H1 (cell line): ENCODE measurements around the gene LBHD1. TPM values are rescaled to one million over a fixed set of nuclear protein-coding genes. Genes with fewer than 3 reads are reported as not detected.

Experiments
- CTCF ChIA-PET: fragments of 300-600 bp; sonication (Branson Sonifier 250); formaldehyde crosslinking; loops from one replicate; lab custom pipeline; 2021; ENCODE audit not compliant: partially characterized antibody; lab: Charles Lee
- POLR2A ChIA-PET: fragments of 300-600 bp; sonication (Branson Sonifier 250); formaldehyde crosslinking; loops from one replicate; lab custom pipeline; 2021; ENCODE audit warnings: inconsistent platforms; ENCODE audit not compliant: partially characterized antibody; lab: Charles Lee
- DNase-seq, 2 experiments: peaks; one replicate each; pipeline versions ENCODE4 v3.0.0 to v3.0.0-alpha.2; 2010 to 2022; ENCODE audit warnings: low spot score in 2 of 2, low read depth in 1 of 2, mixed read lengths in 1 of 2
- FAIRE-seq: peaks from 2 replicates; lab custom pipeline; 2011; peaks lifted over from hg19 to GRCh38; lab: Jason Lieb, UNC
- H2AFZ ChIP-seq: 2 replicates; pipeline ENCODE4 v1.8.1; 2012; ENCODE audit warnings: low read length, inconsistent platforms
- H2AK5ac ChIP-seq: 2 replicates; pipeline ENCODE4 v1.6.1; 2013; ENCODE audit warnings: low read depth, low read length
- H2BK120ac ChIP-seq: replicated peaks from 2 replicates; pipeline ENCODE3; 2013; ENCODE audit warnings: low read depth, low read length, inconsistent platforms
- H2BK12ac ChIP-seq: 2 replicates; pipeline ENCODE4 v1.6.1; 2013; ENCODE audit warnings: low read depth, low read length
- H2BK15ac ChIP-seq: 2 replicates; pipeline ENCODE4 v1.6.1; 2013; ENCODE audit warnings: low read length
- H2BK20ac ChIP-seq: 2 replicates; pipeline ENCODE4 v1.6.1; 2013; ENCODE audit warnings: low read length
- H2BK5ac ChIP-seq: 2 replicates; pipeline ENCODE4 v1.6.1; 2013; ENCODE audit warnings: low read depth, low read length
- H3K14ac ChIP-seq: 2 replicates; pipeline ENCODE4 v1.6.1; 2013; ENCODE audit warnings: inconsistent platforms; ENCODE audit not compliant: insufficient read length
- H3K18ac ChIP-seq: 2 replicates; pipeline ENCODE4 v1.6.1; 2013; ENCODE audit warnings: low read length; ENCODE audit errors: extremely low read depth
- H3K23ac ChIP-seq: 2 replicates; pipeline ENCODE4 v1.6.1; 2013; ENCODE audit warnings: inconsistent platforms; ENCODE audit not compliant: insufficient read length
- H3K23me2 ChIP-seq: 2 replicates; pipeline ENCODE4 v1.6.1; 2013; ENCODE audit warnings: low read depth, low read length
- H3K27ac ChIP-seq: 2 replicates; pipeline ENCODE4 v1.6.1; 2011; ENCODE audit warnings: low read depth, low read length, inconsistent platforms
- H3K27me3 ChIP-seq, 4 experiments: replicated peaks in 1 of 4; 1 replicate in 1 of 4; 2 replicates in 3 of 4; pipeline versions ENCODE4 v1.6.1 to v1.8.1; 2011 to 2013; ENCODE audit warnings: low read length in 3 of 4, mild to moderate bottlenecking in 3 of 4, inconsistent platforms in 2 of 4, mixed read lengths in 2 of 4, moderate library complexity in 1 of 4; ENCODE audit not compliant: control insufficient read depth in 3 of 4, insufficient read depth in 3 of 4; ENCODE audit errors: extremely low read depth in 1 of 4
- H3K36me3 ChIP-seq, 4 experiments: 2 replicates each; pipeline versions ENCODE4 v1.6.1 to v1.8.1; 2011 to 2013; ENCODE audit warnings: mild to moderate bottlenecking in 4 of 4, low read length in 3 of 4, moderate library complexity in 2 of 4, control low read depth in 1 of 4, inconsistent platforms in 1 of 4; ENCODE audit not compliant: insufficient read depth in 4 of 4, control insufficient read depth in 2 of 4
- H3K4ac ChIP-seq: replicated peaks from 2 replicates; pipeline ENCODE3; 2013; ENCODE audit warnings: low read length, low read depth, mixed read lengths, inconsistent platforms; ENCODE audit not compliant: insufficient read length
- H3K4me1 ChIP-seq, 4 experiments: replicated peaks in 1 of 4; 1 replicate in 1 of 4; 2 replicates in 3 of 4; pipeline versions ENCODE4 v1.6.1 to v1.8.1; 2011 to 2013; ENCODE audit warnings: low read length in 3 of 4, inconsistent platforms in 2 of 4, mixed read lengths in 1 of 4; ENCODE audit not compliant: insufficient read depth in 4 of 4, control insufficient read depth in 3 of 4
- H3K4me2 ChIP-seq, 2 experiments: 2 replicates each; pipeline versions ENCODE4 v1.6.1 to v1.8.1; 2011 to 2013; ENCODE audit warnings: low read depth in 2 of 2, low read length in 2 of 2, control low read depth in 1 of 2, inconsistent platforms in 1 of 2, mild to moderate bottlenecking in 1 of 2; ENCODE audit not compliant: insufficient read depth in 1 of 2
- H3K4me3 ChIP-seq, 4 experiments: fragments of 200-600, 300-600 bp in 1 of 4; sonication (generic), shearing (Covaris generic), sonication (Bioruptor Twin) in 1 of 4; 2 replicates each; pipeline versions ENCODE4 v1.5.1 to v1.8.1; 2011 to 2016; ENCODE audit warnings: low read length in 4 of 4, low read depth in 3 of 4, control low read depth in 2 of 4, inconsistent platforms in 2 of 4, mild to moderate bottlenecking in 2 of 4, mixed read lengths in 1 of 4, moderate library complexity in 1 of 4; ENCODE audit not compliant: insufficient read depth in 2 of 4; ENCODE audit errors: extremely low read depth in 1 of 4
- H3K56ac ChIP-seq: replicated peaks from 2 replicates; pipeline ENCODE3; 2013; ENCODE audit warnings: low read depth, mild to moderate bottlenecking, mixed read lengths, low read length, inconsistent platforms; ENCODE audit not compliant: insufficient read length
- H3K79me1 ChIP-seq: 2 replicates; pipeline ENCODE4 v1.6.1; 2013; ENCODE audit warnings: low read depth, low read length, control low read depth
- H3K79me2 ChIP-seq, 2 experiments: 2 replicates each; pipeline versions ENCODE4 v1.6.1 to v1.8.1; 2012 to 2013; ENCODE audit warnings: low read length in 2 of 2, mild to moderate bottlenecking in 2 of 2, inconsistent platforms in 1 of 2; ENCODE audit not compliant: insufficient read depth in 2 of 2, control insufficient read depth in 1 of 2
- H3K9ac ChIP-seq, 4 experiments: replicated peaks in 1 of 4; 1 replicate in 1 of 4; 2 replicates in 3 of 4; pipeline versions ENCODE4 v1.6.1 to v1.8.1; 2011 to 2013; ENCODE audit warnings: low read depth in 3 of 4, low read length in 3 of 4, control low read depth in 2 of 4, mild to moderate bottlenecking in 2 of 4, moderate library complexity in 2 of 4, inconsistent platforms in 1 of 4; ENCODE audit errors: extremely low read depth in 1 of 4
- H3K9me3 ChIP-seq, 2 experiments: 2 replicates each; pipeline versions ENCODE4 v1.6.1 to v1.8.1; 2012 to 2013; ENCODE audit warnings: mild to moderate bottlenecking in 2 of 2, moderate library complexity in 2 of 2, control low read depth in 1 of 2, inconsistent platforms in 1 of 2, low read depth in 1 of 2, low read length in 1 of 2, mixed read lengths in 1 of 2; ENCODE audit not compliant: insufficient read depth in 2 of 2
- H4K20me1 ChIP-seq, 2 experiments: replicated peaks in 1 of 2; 2 replicates each; pipeline versions ENCODE3 to v1.8.1; 2011 to 2013; ENCODE audit warnings: inconsistent platforms in 2 of 2, low read length in 2 of 2, mild to moderate bottlenecking in 1 of 2; ENCODE audit not compliant: insufficient read depth in 2 of 2, control insufficient read depth in 1 of 2
- H4K5ac ChIP-seq: 2 replicates; pipeline ENCODE4 v1.6.1; 2013; ENCODE audit warnings: low read length, low read depth, mixed read lengths, inconsistent platforms; ENCODE audit not compliant: insufficient read length
- H4K8ac ChIP-seq: 2 replicates; pipeline ENCODE4 v1.8.0; 2013; ENCODE audit warnings: mild to moderate bottlenecking, moderate library complexity, low read length, inconsistent platforms; ENCODE audit not compliant: insufficient read depth; ENCODE audit errors: extremely low read depth
- H4K91ac ChIP-seq: replicated peaks from 2 replicates; pipeline ENCODE3; 2013; ENCODE audit warnings: low read length, mixed read lengths, inconsistent platforms; ENCODE audit not compliant: insufficient read length
- CBX8 ChIP-seq: fragments of 300-800, 300-1000 bp; sonication (generic); IDR thresholded peaks from 2 replicates; pipeline ENCODE4 v1.7.1; 2016; ENCODE audit warnings: low read depth, low read length, borderline replicate concordance
- NANOG ChIP-seq: IDR thresholded peaks from 2 replicates; pipeline ENCODE4 v1.6.1; 2011; ENCODE audit warnings: low read length, low read depth, mild to moderate bottlenecking, inconsistent platforms; ENCODE audit not compliant: insufficient read depth, poor library complexity, severe bottlenecking
- RXRA ChIP-seq: IDR thresholded peaks from 2 replicates; pipeline ENCODE4 v1.6.1; 2011; ENCODE audit warnings: low read depth, mild to moderate bottlenecking, low read length, moderate library complexity; ENCODE audit not compliant: insufficient read depth
- SUZ12 ChIP-seq: fragments of 200-600 bp; sonication (generic); IDR thresholded peaks from 2 replicates; pipeline ENCODE4 v1.6.1; 2012; ENCODE audit warnings: mild to moderate bottlenecking, inconsistent platforms, low read length, moderate library complexity, mixed read lengths
- WGBS, 2 experiments: shearing (Covaris generic) in 1 of 2; methylation state at CpG; one replicate each; pipeline versions ENCODE4 v1.1.6 to v1.1.7; 2013 to 2015; ENCODE audit warnings: low lambda C conversion rate in 2 of 2, mixed read lengths in 2 of 2, inconsistent platforms in 1 of 2, low coverage in 1 of 2, missing lambda C conversion rate in 1 of 2; ENCODE audit not compliant: insufficient replicate concordance in 2 of 2, insufficient coverage in 1 of 2, insufficient read length in 1 of 2; ENCODE audit errors: extremely low coverage in 1 of 2, missing lambda C conversion rate in 1 of 2; 5-methylcytosine and 5-hydroxymethylcytosine counted together
- polyA plus RNA-seq, 7 experiments: library from polyadenylated mRNA; depleted of rRNA in 3 of 7; stranded (reverse) in 5 of 7; unstranded in 2 of 7; fragments of >200 nt in 5 of 7; fragments of 200-250 nt in 2 of 7; gene quantifications; 1 replicate in 5 of 7; 2 replicates in 1 of 7; 4 replicates in 1 of 7; pipeline versions ENCODE4 v1.2.1 to v1.2.3, GENCODE V29; 2011 to 2013; ENCODE audit warnings: missing spikeins in 2 of 7, mixed read lengths in 2 of 7
- total RNA-seq: library from RNA; stranded (reverse); fragmentation: NEBNext Ultra II Directional; extraction: Animal tissue kit (Norgen Biotek cat#: 25700); gene quantifications from 2 replicates; pipeline ENCODE4 v1.2.1, GENCODE V29; 2021

Gene LBHD1
- total and polyA plus RNA-seq, 2 of the 8 experiments (the other 6 are each of a cell fraction or from before 2014, with no cell fraction given): 2.3 to 5.2 TPM

DNA sequence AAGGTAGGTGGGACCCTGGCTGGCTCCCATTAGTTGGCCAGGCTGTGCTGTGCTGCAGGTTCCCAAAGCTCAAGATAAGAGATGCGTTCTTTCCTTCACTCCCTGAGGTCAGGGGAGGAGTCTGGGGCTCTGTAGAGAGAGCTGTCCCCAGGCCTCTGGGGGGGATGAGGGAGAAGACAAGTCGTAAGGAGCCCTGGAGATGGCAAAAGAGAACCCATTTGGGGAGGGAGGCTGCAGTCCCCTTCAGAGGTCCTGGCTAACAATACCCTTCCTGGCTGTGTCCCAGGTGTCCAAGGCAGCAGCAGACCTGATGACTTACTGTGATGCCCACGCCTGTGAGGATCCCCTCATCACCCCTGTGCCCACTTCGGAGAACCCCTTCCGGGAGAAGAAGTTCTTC, 36.3 kb upstream of the LBHD1 start:
- peak overlapping the region; percentile 78; the same call in 1 of the 2 replicates for H3K27ac ChIP-seq
- peaks cover 7 to 34% (median 20%) of the 10 kb centered on the region in 4 experiments for H3K4me1 ChIP-seq
- POLR2A ChIA-PET: interaction anchor here (0.7 to 61.4 kb wide), 31 partner anchors 8 to 172 kb away, joined by 3 to 2041 read pairs (median 9); partner anchors contain the start of genes B3GAT3, C11orf98, CSKMT and EEF1G
- H4K20me1 ChIP-seq: no peaks in the 10 kb centered on the region
- H3K79me2 ChIP-seq: peaks cover 0 to 7% of the 10 kb centered on the region in 2 experiments; a peak in 1 of 4 replicates
- no peak for TF ChIP-seq CBX8
- no peak for TF ChIP-seq NANOG
- peak; percentile 28; the same call in 1 of the 2 replicates for TF ChIP-seq SUZ12
- no peak for TF ChIP-seq RXRA
- TF ChIP-seq, all 59 proteins: peak for 1
- Histone ChIP-seq H2AK5ac (peak overlapping the region; percentile 25; the same call in 1 of the 2 replicates), H3K79me1 (no peaks in the 10 kb centered on the region; the same call in 1 of the 2 replicates), H3K4me3 (peak overlapping the region; percentile 68 to 89 (median 84)), H2AFZ (no peak overlapping the region), H2BK12ac (0 out of 2 replicates have a peak overlapping the region, but pooled peaks have one; percentile 85), H2BK120ac (no peak overlapping the region), H3K18ac (peak overlapping the region; percentile 79; the same call in 1 of the 2 replicates), H3K4ac (no peak overlapping the region), H2BK20ac (no peak overlapping the region), H3K56ac (no peak overlapping the region), H3K14ac (no peak overlapping the region), H4K91ac (no peak overlapping the region), H2BK15ac (0 out of 2 replicates have a peak overlapping the region, but pooled peaks have one; percentile 50), H3K23ac (no peak overlapping the region), H3K23me2 (peaks cover 22% of the 10 kb centered on the region), H2BK5ac (peak overlapping the region; percentile 82; the same call in 1 of the 2 replicates), H3K9ac (peak overlapping the region in 2 of 4 experiments; percentile 13 to 74; a peak in 2 of 7 replicates), H3K36me3 (peaks cover 11 to 29% (median 15%) of the 10 kb centered on the region in 4 experiments), H3K4me2 (peak overlapping the region; percentile 99), H4K8ac (no peak overlapping the region), H3K27me3 (no peaks in the 10 kb centered on the region), H4K5ac (no peak overlapping the region), H3K9me3 (no peaks in the 10 kb centered on the region)
- FAIRE-seq (no peak), DNase-seq (no peak)
- CTCF ChIA-PET: interaction anchor here (0.7 to 3.8 kb wide), 9 partner anchors 14 to 364 kb away, joined by 3 to 21 read pairs (median 4); partner anchors contain the start of genes LBHD1, LRRN4CL, UBXN1 and UQCC3
- WGBS, 2 experiments: 70% methylated on average over 5 of the region's 5 CpGs; no CpG with 5 or more reads in 1 of the 2 experiments
